OCI-LY7 (cell line): Measurements from ENCODE around the gene MAML3. TPM values are rescaled to one million over a fixed set of nuclear protein-coding genes. Genes with fewer than 3 reads are reported as not detected.

Experiments
- BruUV-seq: library from RNA; stranded (reverse); fragments of 400-500 nt; replicated peaks from 2 replicates; lab custom pipeline; 2021; lab: Mats Ljungman, UMichigan
- CTCF ChIA-PET: fragments of 300-600 bp; sonication (Branson Sonifier 250); formaldehyde crosslinking; loops from one replicate; lab custom pipeline; 2022; ENCODE audit warnings: antibody characterized with exemption; ENCODE audit not compliant: unreplicated experiment; lab: Charles Lee
- POLR2A ChIA-PET: fragments of 300-600 bp; sonication (Branson Sonifier 250); formaldehyde crosslinking; loops from one replicate; lab custom pipeline; 2022; ENCODE audit warnings: antibody characterized with exemption; lab: Charles Lee
- DNase-seq: peaks from one replicate; pipeline ENCODE4 v3.0.0-alpha.2; 2015; ENCODE audit warnings: low spot score
- H2AFZ ChIP-seq: fragments of 200-600 bp; sonication (generic), shearing (Covaris generic); 2 replicates; pipeline ENCODE4 v1.6.1; 2014; ENCODE audit warnings: mild to moderate bottlenecking, antibody characterized with exemption, low read length, moderate library complexity
- H3K27ac ChIP-seq: fragments of 200-600 bp; sonication (generic); 2 replicates; pipeline ENCODE4 v1.5.1; 2014; ENCODE audit warnings: mixed run types, low read depth, mild to moderate bottlenecking, moderate library complexity, low read length, inconsistent platforms; ENCODE audit not compliant: poor library complexity, severe bottlenecking
- H3K36me3 ChIP-seq: fragments of 200-600 bp; sonication (generic); 2 replicates; pipeline ENCODE4 v1.6.1; 2014; ENCODE audit warnings: mild to moderate bottlenecking, antibody characterized with exemption, low read length, moderate library complexity, mixed read lengths; ENCODE audit not compliant: insufficient read depth
- H3K4me1 ChIP-seq: fragments of 200-600 bp; sonication (generic); 2 replicates; pipeline ENCODE4 v1.5.1; 2014; ENCODE audit warnings: mild to moderate bottlenecking, low read length; ENCODE audit not compliant: insufficient read depth, poor library complexity, severe bottlenecking
- H3K4me2 ChIP-seq: fragments of 200-600 bp; sonication (generic); 2 replicates; pipeline ENCODE4 v1.6.1; 2014; ENCODE audit warnings: mild to moderate bottlenecking, low read length
- H3K4me3 ChIP-seq: fragments of 200-600 bp; sonication (generic); 2 replicates; pipeline ENCODE4 v1.5.1; 2014; ENCODE audit warnings: mild to moderate bottlenecking, low read depth, low read length; ENCODE audit not compliant: poor library complexity, severe bottlenecking
- H3K79me2 ChIP-seq: fragments of 200-600 bp; sonication (generic); 2 replicates; pipeline ENCODE4 v1.6.1; 2016; ENCODE audit warnings: low read depth, mild to moderate bottlenecking, low read length, moderate library complexity, mixed read lengths; ENCODE audit not compliant: insufficient read depth
- H3K9me2 ChIP-seq: fragments of 200-600 bp; sonication (generic); 2 replicates; pipeline ENCODE4 v1.6.1; 2016; ENCODE audit warnings: mild to moderate bottlenecking, low read length, mixed read lengths; ENCODE audit not compliant: insufficient read depth
- H3K9me3 ChIP-seq: fragments of 200-600 bp; sonication (generic); 2 replicates; pipeline ENCODE4 v1.6.1; 2014; ENCODE audit warnings: mild to moderate bottlenecking, mixed run types, low read length, mixed read lengths
- H4K20me1 ChIP-seq: fragments of 200-600 bp; sonication (generic); 2 replicates; pipeline ENCODE4 v1.6.1; 2014; ENCODE audit warnings: mild to moderate bottlenecking, antibody characterized with exemption, low read length, moderate library complexity, mixed read lengths; ENCODE audit not compliant: insufficient read depth
- CTCF ChIP-seq: fragments of 200-600 bp; sonication (generic); conservative IDR thresholded peaks from 2 replicates; pipeline ENCODE4 v1.5.1; 2014; ENCODE audit warnings: mild to moderate bottlenecking, antibody characterized with exemption, low read length, moderate library complexity, mixed read lengths
- EZH2phosphoT487 ChIP-seq: fragments of 200-600 bp; sonication (generic); IDR thresholded peaks from 2 replicates; pipeline ENCODE4 v1.6.1; 2018; ENCODE audit warnings: low read depth, borderline replicate concordance, mild to moderate bottlenecking, mixed run types, antibody characterized with exemption, low read length, moderate library complexity, mixed read lengths
- intact Hi-C: fragments of 100-400 bp; cut with micrococcal nuclease; formaldehyde crosslinking; loops from one replicate; pipeline ENCODE4 v1.10.0; 2022; ENCODE audit not compliant: unreplicated experiment
- total RNA-seq, 2 experiments: library from RNA; depleted of rRNA in 1 of 2; stranded (reverse); fragments of >200 nt in 1 of 2; shearing (Covaris generic) in 1 of 2; gene quantifications; 2 replicates each; pipeline ENCODE4 v1.2.3, GENCODE V29; 2014 to 2022

Gene MAML3
- total RNA-seq, 2 experiments from 2014 or later: 0.80 to 1.2 TPM

DNA sequence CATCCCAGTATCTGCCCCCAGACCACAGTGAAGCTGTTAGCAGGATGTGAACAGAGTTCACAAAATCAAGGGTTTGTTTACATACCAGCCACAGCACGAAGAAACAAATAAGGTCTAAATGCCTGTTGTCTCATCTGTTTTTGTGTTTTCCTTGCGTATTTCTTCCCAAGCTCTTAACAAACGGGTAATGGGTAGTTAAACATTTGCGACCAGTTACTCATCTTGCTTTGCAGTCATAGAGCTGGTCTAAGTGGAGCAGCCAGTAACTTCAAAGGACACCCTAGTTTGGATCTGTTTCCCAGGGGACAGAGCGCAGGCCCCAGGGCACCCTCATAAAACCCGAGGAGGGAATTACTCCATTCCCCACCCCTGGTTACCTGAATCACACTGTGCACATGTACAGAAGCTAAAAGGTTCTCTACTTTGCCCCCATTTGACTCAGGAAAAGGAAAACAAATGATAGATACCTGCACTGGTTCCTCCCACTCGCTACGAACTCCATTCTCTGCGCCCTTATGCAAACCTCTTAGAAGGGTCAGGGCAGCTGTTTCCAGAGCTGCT lies 68.8 kb downstream of the MAML3 start:
- intact Hi-C loops: no loop called here
- POLR2A ChIA-PET: interaction anchor here (0.8 kb wide), 2 partner anchors 10 to 48 kb away, joined by 3 read pairs; no protein-coding TSS in a partner anchor
- Histone ChIP-seq H3K9me2 (no peaks in the 10 kb centered on the region), H3K4me1 (no peaks in the 10 kb centered on the region), H3K4me2 (no peak overlapping the region), H4K20me1 (no peaks in the 10 kb centered on the region), H3K27ac (no peak overlapping the region), H3K79me2 (no peaks in the 10 kb centered on the region), H3K4me3 (no peak overlapping the region), H3K36me3 (no peaks in the 10 kb centered on the region), H3K9me3 (no peaks in the 10 kb centered on the region), H2AFZ (no peak overlapping the region)
- no peak for DNase-seq
- CTCF ChIA-PET: no interaction called here
- TF ChIP-seq CTCF (no peak), EZH2phosphoT487 (no peak)
- no TSS peak for BruUV-seq

DNA sequence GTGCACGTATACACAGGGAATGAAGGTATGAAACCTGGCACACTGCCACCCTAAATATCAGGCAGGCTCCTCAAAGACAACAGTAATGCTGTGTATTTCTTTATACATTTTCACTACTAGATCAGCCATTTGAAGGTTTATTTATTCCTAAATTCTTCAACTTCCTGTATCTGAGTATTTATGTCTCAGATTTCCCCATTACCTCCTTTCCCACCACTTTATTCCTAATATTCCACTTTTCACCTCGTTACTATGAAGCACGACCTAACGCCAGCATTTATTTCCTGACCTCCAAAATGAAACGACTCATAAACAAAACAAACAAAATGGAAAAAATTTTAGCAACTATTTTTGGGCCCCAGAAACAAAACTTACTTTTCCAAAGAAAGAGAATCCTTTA lies 69.6 kb downstream of the MAML3 start:
- intact Hi-C loops: no loop called here
- no peak overlapping the region for H3K4me3 ChIP-seq
- H3K79me2 ChIP-seq: no peaks in the 10 kb centered on the region
- no peaks in the 10 kb centered on the region for H4K20me1 ChIP-seq
- POLR2A ChIA-PET: interaction anchor here (0.8 kb wide), 1 partner anchor 11 kb away, joined by 3 read pairs; no protein-coding TSS in a partner anchor
- H3K27ac ChIP-seq: no peak overlapping the region
- H3K36me3 ChIP-seq: no peaks in the 10 kb centered on the region
- H3K9me3 ChIP-seq: no peaks in the 10 kb centered on the region
- TF ChIP-seq EZH2phosphoT487 (no peak), CTCF (no peak)
- CTCF ChIA-PET: no interaction called here
- no peak for DNase-seq
- BruUV-seq: no TSS peak
- H3K4me2 ChIP-seq: no peak overlapping the region
- H3K4me1 ChIP-seq: no peaks in the 10 kb centered on the region
- H3K9me2 ChIP-seq: no peaks in the 10 kb centered on the region
- no peak overlapping the region for H2AFZ ChIP-seq

DNA sequence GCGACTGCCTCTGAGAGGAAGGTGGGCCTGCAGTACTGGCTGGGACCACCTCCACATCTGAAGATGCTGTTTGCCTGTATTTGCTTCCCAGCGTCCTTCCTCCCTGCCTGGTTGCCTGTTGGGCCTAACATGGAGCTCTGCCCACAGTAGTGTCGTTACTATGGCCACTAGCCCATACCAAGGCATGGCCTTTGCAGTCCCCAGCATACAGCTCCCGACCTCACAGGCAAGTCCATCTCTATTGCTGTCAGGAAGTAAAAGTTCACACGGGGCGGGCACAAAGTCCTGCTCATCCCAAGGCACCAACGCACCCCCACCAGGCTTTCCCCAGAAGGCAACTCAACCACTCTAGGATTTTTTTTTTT lies 71.6 kb downstream of the MAML3 start:
- CTCF ChIA-PET: no interaction called here
- no peaks in the 10 kb centered on the region for H3K36me3 ChIP-seq
- POLR2A ChIA-PET: interaction anchor here (0.7 to 1.0 kb wide), 2 partner anchors 12 to 13 kb away, joined by 3 read pairs; no protein-coding TSS in a partner anchor

More for the DNA sequence above, 71.6 kb downstream of the MAML3 start:
- no peak overlapping the region for H3K27ac ChIP-seq
- no peaks in the 10 kb centered on the region for H4K20me1 ChIP-seq
- H3K79me2 ChIP-seq: no peaks in the 10 kb centered on the region
- no peaks in the 10 kb centered on the region for H3K9me2 ChIP-seq
- BruUV-seq: no TSS peak
- TF ChIP-seq EZH2phosphoT487 (no peak), CTCF (no peak)
- H3K9me3 ChIP-seq: no peaks in the 10 kb centered on the region
- no peak for DNase-seq
- no peaks in the 10 kb centered on the region for H3K4me1 ChIP-seq
- H3K4me2 ChIP-seq: no peak overlapping the region
- H2AFZ ChIP-seq: no peak overlapping the region
- H3K4me3 ChIP-seq: no peak overlapping the region
- intact Hi-C loops: no loop called here
